Type B pancreatic cell (in vitro differentiated cells): ENCODE data around the gene SLC9A9. TPM values are rescaled to one million over a fixed set of nuclear protein-coding genes. Genes with fewer than 3 reads are reported as not detected.
"Not testable (repeated sequence)": the region's sequence is repeated elsewhere in the genome, so short reads cannot be mapped to it uniquely, and the experiment has no call there.

Experiments
- DNase-seq: peaks from one replicate; pipeline ENCODE4 v3.0.0; 2021; ENCODE audit warnings: mixed read lengths; ENCODE audit not compliant: unreplicated experiment; ENCODE audit errors: extremely low spot score
- H3K27ac Mint-ChIP-seq: 2 replicates; pipeline ENCODE4 v1.8.0; 2021; ENCODE audit warnings: mild to moderate bottlenecking, mixed read lengths
- H3K27me3 Mint-ChIP-seq: 2 replicates; pipeline ENCODE4 v1.8.0; 2021; ENCODE audit warnings: mixed read lengths
- H3K36me3 Mint-ChIP-seq: 2 replicates; pipeline ENCODE4 v1.8.0; 2021; ENCODE audit warnings: mixed read lengths
- H3K4me1 Mint-ChIP-seq: one replicate; pipeline ENCODE4 v1.8.0; 2021; ENCODE audit warnings: mixed read lengths; ENCODE audit not compliant: unreplicated experiment
- H3K4me3 Mint-ChIP-seq: 2 replicates; pipeline ENCODE4 v1.8.0; 2021; ENCODE audit warnings: mild to moderate bottlenecking, mixed read lengths
- H3K9me3 Mint-ChIP-seq: 2 replicates; pipeline ENCODE4 v1.8.0; 2021; ENCODE audit warnings: mixed read lengths
- CTCF ChIP-seq: fragments of 200-600 bp; sonication (generic); conservative IDR thresholded peaks from 2 replicates; pipeline ENCODE4 v1.5.0; 2021; ENCODE audit warnings: antibody characterized with exemption, mild to moderate bottlenecking
- total RNA-seq: library from RNA; stranded (reverse); gene quantifications from 2 replicates; pipeline ENCODE4 v1.2.1, GENCODE V29; 2021; ENCODE audit warnings: low replicate concordance

Gene SLC9A9
- total RNA-seq, 1 donor from 2014 or later: 2.7 TPM

- Mint-ChIP-seq H3K27me3 (no peaks in the 10 kb centered on the region), H3K27ac (no peak overlapping the region), H3K4me3 (no peak overlapping the region), H3K36me3 (no peaks in the 10 kb centered on the region), H3K9me3 (no peaks in the 10 kb centered on the region), H3K4me1 (no peaks in the 10 kb centered on the region)
- TF ChIP-seq CTCF: no peak
- no peak for DNase-seq
These were observed 27.3 kb upstream of the SLC9A9 start for GRCh38 chr3:143875546-143875945.

GRCh38 chr3:143873553-143873952 is 25.3 kb upstream of the SLC9A9 start:
- H3K4me1 Mint-ChIP-seq, DNase-seq, H3K27me3 Mint-ChIP-seq, H3K27ac Mint-ChIP-seq, H3K4me3 Mint-ChIP-seq, H3K9me3 Mint-ChIP-seq, H3K36me3 Mint-ChIP-seq: not testable (repeated sequence)

- H3K36me3 Mint-ChIP-seq: no peaks in the 10 kb centered on the region
- TF ChIP-seq CTCF: no peak
- peaks cover 6% of the 10 kb centered on the region for H3K27me3 Mint-ChIP-seq
- DNase-seq: no peak
- H3K27ac Mint-ChIP-seq: no peak overlapping the region
- peaks cover 5% of the 10 kb centered on the region for H3K4me1 Mint-ChIP-seq
- no peaks in the 10 kb centered on the region for H3K9me3 Mint-ChIP-seq
- H3K4me3 Mint-ChIP-seq: no peak overlapping the region
These were observed 17.0 kb upstream of the SLC9A9 start for GRCh38 chr3:143865302-143865701.

- Mint-ChIP-seq H3K9me3 (no peaks in the 10 kb centered on the region), H3K4me1 (no peaks in the 10 kb centered on the region), H3K36me3 (no peaks in the 10 kb centered on the region), H3K4me3 (no peak overlapping the region), H3K27ac (no peak overlapping the region), H3K27me3 (no peaks in the 10 kb centered on the region)
- DNase-seq: no peak
- TF ChIP-seq CTCF: no peak
These were observed 11.4 kb upstream of the SLC9A9 start for GRCh38 chr3:143859465-143860203.

GRCh38 chr3:143856252-143856970 is 8.1 kb upstream of the SLC9A9 start:
- H3K27me3 Mint-ChIP-seq: no peaks in the 10 kb centered on the region
- H3K4me3 Mint-ChIP-seq: no peak overlapping the region
- H3K36me3 Mint-ChIP-seq: no peaks in the 10 kb centered on the region
- no peak overlapping the region for H3K27ac Mint-ChIP-seq
- no peaks in the 10 kb centered on the region for H3K4me1 Mint-ChIP-seq
- no peak for TF ChIP-seq CTCF
- no peak for DNase-seq
- H3K9me3 Mint-ChIP-seq: no peaks in the 10 kb centered on the region

- no peaks in the 10 kb centered on the region for H3K9me3 Mint-ChIP-seq
- H3K4me1 Mint-ChIP-seq: no peaks in the 10 kb centered on the region
- H3K27ac Mint-ChIP-seq: no peak overlapping the region
- no peak for DNase-seq
- H3K27me3 Mint-ChIP-seq: no peaks in the 10 kb centered on the region
- no peak for TF ChIP-seq CTCF
- no peak overlapping the region for H3K4me3 Mint-ChIP-seq
- no peaks in the 10 kb centered on the region for H3K36me3 Mint-ChIP-seq
These were observed 6.9 kb upstream of the SLC9A9 start for GRCh38 chr3:143855183-143855582.
